ENCODE data around the gene CHEK2.
"Not testable (repeated sequence)": the region's sequence is repeated elsewhere in the genome, so short reads cannot be mapped to it uniquely, and the experiment has no call there.

The CHEK2 gene

GRCh38 chr22:28762000-28762399 is 20.4 kb upstream of the CHEK2 start:
- H3K9me3 Mint-ChIP-seq (ENCODE audit: low read depth); H3K36me3 Mint-ChIP-seq; H3K27me3 Mint-ChIP-seq; H3K4me1 Mint-ChIP-seq (ENCODE audit: low read depth); H3K4me3 Mint-ChIP-seq; H3K27ac Mint-ChIP-seq: not testable (repeated sequence)

- H3K4me3 Mint-ChIP-seq, result no peak overlapping the region
- H3K27ac Mint-ChIP-seq, result no peak overlapping the region
- H3K9me3 Mint-ChIP-seq (ENCODE audit: low read depth), result no peaks in the 10 kb centered on the region
- H3K27me3 Mint-ChIP-seq, result peaks cover 2% of the 10 kb centered on the region
- no peaks in the 10 kb centered on the region for H3K4me1 Mint-ChIP-seq (ENCODE audit: low read depth)
- no peaks in the 10 kb centered on the region for H3K36me3 Mint-ChIP-seq
These were observed 19.8 kb upstream of the CHEK2 start for GRCh38 chr22:28761449-28761755.

- no peaks in the 10 kb centered on the region for H3K9me3 Mint-ChIP-seq (ENCODE audit: low read depth)
- H3K27me3 Mint-ChIP-seq, result peaks cover 2% of the 10 kb centered on the region
- H3K4me1 Mint-ChIP-seq (ENCODE audit: low read depth), result no peaks in the 10 kb centered on the region
- no peak overlapping the region for H3K4me3 Mint-ChIP-seq
- no peaks in the 10 kb centered on the region for H3K36me3 Mint-ChIP-seq
- H3K27ac Mint-ChIP-seq, result no peak overlapping the region
These were observed 18.4 kb upstream of the CHEK2 start for GRCh38 chr22:28759861-28760560.

GRCh38 chr22:28754512-28754911 is 12.9 kb upstream of the CHEK2 start:
- H3K36me3 Mint-ChIP-seq; H3K27ac Mint-ChIP-seq; H3K4me1 Mint-ChIP-seq (ENCODE audit: low read depth); H3K9me3 Mint-ChIP-seq (ENCODE audit: low read depth); H3K27me3 Mint-ChIP-seq; H3K4me3 Mint-ChIP-seq: not testable (repeated sequence)

- Mint-ChIP-seq H3K36me3 (peaks cover 7% of the 10 kb centered on the region), H3K27ac (no peak overlapping the region)
These were observed 8.9 kb upstream of the CHEK2 start for GRCh38 chr22:28750471-28750881.

GRCh38 chr22:28743852-28744251 is 2.2 kb upstream of the CHEK2 start:
- H3K4me1 Mint-ChIP-seq (ENCODE audit: low read depth), result peaks cover 26% of the 10 kb centered on the region
- H3K27ac Mint-ChIP-seq, result no peak overlapping the region
- no peak overlapping the region for H3K4me3 Mint-ChIP-seq
- H3K36me3 Mint-ChIP-seq, result peaks cover 5% of the 10 kb centered on the region
- no peaks in the 10 kb centered on the region for H3K27me3 Mint-ChIP-seq
- H3K9me3 Mint-ChIP-seq (ENCODE audit: low read depth), result no peaks in the 10 kb centered on the region

More at GRCh38 chr22:28750471-28750881, 8.9 kb upstream of the CHEK2 start:
- no peaks in the 10 kb centered on the region for H3K27me3 Mint-ChIP-seq
- no peaks in the 10 kb centered on the region for H3K9me3 Mint-ChIP-seq (ENCODE audit: low read depth)
- no peak overlapping the region for H3K4me3 Mint-ChIP-seq
- H3K4me1 Mint-ChIP-seq (ENCODE audit: low read depth), result peaks cover 6% of the 10 kb centered on the region

- H3K4me1 Mint-ChIP-seq (ENCODE audit: low read depth), result peaks cover 24% of the 10 kb centered on the region
- peak overlapping the region; percentile 91 for H3K27ac Mint-ChIP-seq
- H3K27me3 Mint-ChIP-seq, result no peaks in the 10 kb centered on the region
- no peaks in the 10 kb centered on the region for H3K9me3 Mint-ChIP-seq (ENCODE audit: low read depth)
- H3K4me3 Mint-ChIP-seq, result peak overlapping the region; percentile 92
- H3K36me3 Mint-ChIP-seq, result peaks cover 2% of the 10 kb centered on the region
These were observed 942 bp upstream of the CHEK2 start for GRCh38 chr22:28742562-28742962.

GRCh38 chr22:28741200-28741784 is 328 bp downstream of the CHEK2 start:
- Mint-ChIP-seq H3K4me1 (ENCODE audit: low read depth) (peaks cover 24% of the 10 kb centered on the region), H3K9me3 (ENCODE audit: low read depth) (no peaks in the 10 kb centered on the region), H3K36me3 (peaks cover 2% of the 10 kb centered on the region), H3K4me3 (peak overlapping the region; percentile 92), H3K27me3 (no peaks in the 10 kb centered on the region), H3K27ac (peak overlapping the region; percentile 91)

GRCh38 chr22:28738876-28739275 is 2.7 kb downstream of the CHEK2 start:
- not testable (repeated sequence) for H3K9me3 Mint-ChIP-seq (ENCODE audit: low read depth); H3K4me3 Mint-ChIP-seq; H3K27ac Mint-ChIP-seq; H3K36me3 Mint-ChIP-seq; H3K27me3 Mint-ChIP-seq
- peaks cover 24% of the 10 kb centered on the region for H3K4me1 Mint-ChIP-seq (ENCODE audit: low read depth)

GRCh38 chr22:28737701-28738100 is 3.9 kb downstream of the CHEK2 start:
- Mint-ChIP-seq H3K9me3 (ENCODE audit: low read depth) (no peaks in the 10 kb centered on the region), H3K4me3 (no peak overlapping the region), H3K27me3 (no peaks in the 10 kb centered on the region), H3K36me3 (no peaks in the 10 kb centered on the region), H3K27ac (no peak overlapping the region), H3K4me1 (ENCODE audit: low read depth) (peaks cover 15% of the 10 kb centered on the region)

GRCh38 chr22:28736301-28737155 is 5.1 kb downstream of the CHEK2 start:
- H3K9me3 Mint-ChIP-seq (ENCODE audit: low read depth), result no peaks in the 10 kb centered on the region
- no peak overlapping the region for H3K4me3 Mint-ChIP-seq
- no peaks in the 10 kb centered on the region for H3K27me3 Mint-ChIP-seq
- no peak overlapping the region for H3K27ac Mint-ChIP-seq
- H3K4me1 Mint-ChIP-seq (ENCODE audit: low read depth), result peaks cover 6% of the 10 kb centered on the region
- H3K36me3 Mint-ChIP-seq, result no peaks in the 10 kb centered on the region

- Mint-ChIP-seq H3K4me3 (no peak overlapping the region), H3K9me3 (ENCODE audit: low read depth) (no peaks in the 10 kb centered on the region), H3K4me1 (ENCODE audit: low read depth) (no peaks in the 10 kb centered on the region), H3K27me3 (no peaks in the 10 kb centered on the region), H3K36me3 (no peaks in the 10 kb centered on the region), H3K27ac (no peak overlapping the region)
These were observed 7.2 kb downstream of the CHEK2 start for GRCh38 chr22:28734393-28734792.

GRCh38 chr22:28730179-28730578 is 11.4 kb downstream of the CHEK2 start:
- H3K9me3 Mint-ChIP-seq (ENCODE audit: low read depth), result no peaks in the 10 kb centered on the region
- no peaks in the 10 kb centered on the region for H3K4me1 Mint-ChIP-seq (ENCODE audit: low read depth)
- H3K27me3 Mint-ChIP-seq, result no peaks in the 10 kb centered on the region
- H3K36me3 Mint-ChIP-seq, result peaks cover 4% of the 10 kb centered on the region
- no peak overlapping the region for H3K27ac Mint-ChIP-seq
- H3K4me3 Mint-ChIP-seq, result no peak overlapping the region

- H3K4me3 Mint-ChIP-seq, result no peak overlapping the region
- no peaks in the 10 kb centered on the region for H3K9me3 Mint-ChIP-seq (ENCODE audit: low read depth)
- no peaks in the 10 kb centered on the region for H3K4me1 Mint-ChIP-seq (ENCODE audit: low read depth)
- peaks cover 11% of the 10 kb centered on the region for H3K36me3 Mint-ChIP-seq
- H3K27ac Mint-ChIP-seq, result no peak overlapping the region
- no peaks in the 10 kb centered on the region for H3K27me3 Mint-ChIP-seq
These were observed 12.9 kb downstream of the CHEK2 start for GRCh38 chr22:28728621-28729313.

- peaks cover 13% of the 10 kb centered on the region for H3K36me3 Mint-ChIP-seq
- H3K27ac Mint-ChIP-seq, result no peak overlapping the region
- no peaks in the 10 kb centered on the region for H3K9me3 Mint-ChIP-seq (ENCODE audit: low read depth)
- H3K27me3 Mint-ChIP-seq, result no peaks in the 10 kb centered on the region
- no peak overlapping the region for H3K4me3 Mint-ChIP-seq
- no peaks in the 10 kb centered on the region for H3K4me1 Mint-ChIP-seq (ENCODE audit: low read depth)
These were observed 13.6 kb downstream of the CHEK2 start for GRCh38 chr22:28728002-28728401.

Measured in activated naive CD8-positive, alpha-beta T cell (primary cell).